Body of pancreas (tissue), 4 donors: Measurements from ENCODE around the gene NOL11. TPM values are rescaled to one million over a fixed set of nuclear protein-coding genes. Genes with fewer than 3 reads are reported as not detected.

Experiments used
- ATAC-seq: fragments of 150-250 bp; one replicate; pipeline ENCODE4 v1.9.1; 2016
- DNase-seq, 4 donors: peaks; one replicate each; pipeline ENCODE4 v3.0.0-alpha.2; 2019
- H3K27ac ChIP-seq, 4 donors: fragments of 200-600 bp; sonication (generic); 1 replicate in 3 of 4; 2 replicates in 1 of 4; pipeline versions ENCODE4 v1.5.1 to v1.6.1; 2016 to 2019; ENCODE audit warnings: mild to moderate bottlenecking in 1 of 4, mixed read lengths in 1 of 4, moderate library complexity in 1 of 4
- H3K27me3 ChIP-seq, 2 donors: fragments of 200-600 bp; sonication (generic); one replicate each; pipeline ENCODE4 v1.6.0; 2016; ENCODE audit warnings: mild to moderate bottlenecking in 1 of 2
- H3K36me3 ChIP-seq, 2 donors: fragments of 200-600 bp; sonication (generic); replicated peaks in 1 of 2; 2 replicates each; pipeline ENCODE4 v1.5.1; 2016; ENCODE audit warnings: low read depth in 2 of 2; ENCODE audit not compliant: insufficient read depth in 1 of 2
- H3K4me1 ChIP-seq: fragments of 200-600 bp; sonication (generic); one replicate; pipeline ENCODE4 v1.6.0; 2016
- H3K4me3 ChIP-seq, 2 donors: fragments of 200-600 bp; sonication (generic); 1 replicate in 1 of 2; 2 replicates in 1 of 2; pipeline ENCODE4 v1.5.1; 2016 to 2019
- H3K9me3 ChIP-seq, 3 donors: fragments of 200-600 bp; sonication (generic); 1 replicate in 2 of 3; 2 replicates in 1 of 3; pipeline ENCODE4 v1.5.1; 2016
- CTCF ChIP-seq, 7 experiments: fragments of 450-650 bp in 4 of 7; fragments of 200-600 bp in 3 of 7; sonication (generic) in 3 of 7; IDR thresholded peaks; one replicate each; pipeline ENCODE4 v1.5.1; 2016 to 2019; ENCODE audit warnings: antibody characterized with exemption in 7 of 7
- POLR2A ChIP-seq, 3 donors: fragments of 450-650 bp; IDR thresholded peaks; one replicate each; pipeline ENCODE4 v1.6.1; 2016; ENCODE audit warnings: antibody characterized with exemption in 3 of 3, mild to moderate bottlenecking in 2 of 3
- WGBS, 2 donors: methylation state at CpG; one replicate each; pipeline ENCODE4 v1.1.5; 2017; 5-methylcytosine and 5-hydroxymethylcytosine counted together
- intact Hi-C: fragments of 100-400 bp; cut with DNase I; formaldehyde crosslinking; loops from one replicate; pipeline ENCODE4 v1.15.1; 2023
- total RNA-seq, 2 donors: library from RNA; depleted of rRNA; stranded (reverse); fragments of >200 nt; gene quantifications; one replicate each; pipeline ENCODE4 v1.1.0, GENCODE V29; 2016

The NOL11 gene
- total RNA-seq, 2 donors from 2014 or later: 15.0 to 15.8 TPM

DNA sequence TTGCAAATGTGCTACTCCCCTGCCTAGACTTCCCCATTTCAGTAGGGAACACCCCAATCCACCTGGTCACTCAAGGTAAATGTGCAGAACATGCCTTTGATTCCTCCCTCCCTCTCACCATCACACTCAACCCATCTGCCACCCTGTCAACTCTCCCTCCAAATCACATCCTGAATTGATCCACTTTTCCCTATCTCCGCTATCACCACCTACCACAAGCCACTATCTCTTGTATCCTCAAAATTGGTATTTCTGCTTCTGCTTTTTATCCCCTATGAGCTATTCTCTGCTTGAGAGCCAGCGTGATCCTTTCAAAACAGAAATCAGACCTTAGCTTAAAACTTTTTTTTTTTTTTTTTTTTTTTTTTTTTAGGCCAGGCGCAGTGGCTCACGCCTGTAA is 5.4 kb upstream of the NOL11 start:
- WGBS, 2 donors: 84 to 88% methylated on average over 4 of the region's 4 CpGs
- intact Hi-C loops: no loop called here

DNA sequence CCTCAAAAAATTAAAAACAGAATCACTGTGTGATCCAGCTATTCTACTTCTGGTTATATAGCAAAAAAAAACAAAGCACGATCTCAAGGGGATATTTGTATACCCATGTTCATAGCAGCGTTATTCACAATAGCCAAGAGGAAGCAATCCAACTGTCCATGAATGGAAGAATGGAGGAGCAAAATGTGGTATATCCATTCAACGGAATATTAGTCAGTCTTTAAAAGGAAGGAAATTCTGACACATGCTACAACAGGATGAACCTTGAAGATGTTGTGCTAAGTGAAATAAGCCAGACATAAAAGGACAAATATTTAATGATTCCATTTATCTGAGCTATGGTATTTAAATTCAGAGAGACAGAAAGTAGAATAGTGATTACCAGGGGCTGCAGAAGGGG is 4.6 kb upstream of the NOL11 start:
- no peaks in the 10 kb centered on the region for H3K9me3 ChIP-seq
- intact Hi-C loops: no loop called here
- peaks cover 8% of the 10 kb centered on the region for H3K4me1 ChIP-seq
- ATAC-seq (no peak), DNase-seq (no peak)
- 92% methylated on average over 3 of the region's 3 CpGs for WGBS, 2 donors
- no peaks in the 10 kb centered on the region for H3K36me3 ChIP-seq
- H3K27me3 ChIP-seq: no peaks in the 10 kb centered on the region
- H3K27ac ChIP-seq: no peak overlapping the region
- H3K4me3 ChIP-seq: no peak overlapping the region
- TF ChIP-seq CTCF (IDR thresholded peaks at IDR 0.05) (no peak), POLR2A (IDR thresholded peaks at IDR 0.05) (no peak)

More for the DNA sequence above, 5.4 kb upstream of the NOL11 start:
- H3K9me3 ChIP-seq: no peaks in the 10 kb centered on the region
- TF ChIP-seq POLR2A (IDR thresholded peaks at IDR 0.05) (no peak), CTCF (IDR thresholded peaks at IDR 0.05) (no peak)
- no peaks in the 10 kb centered on the region for H3K27me3 ChIP-seq
- H3K36me3 ChIP-seq: no peaks in the 10 kb centered on the region
- DNase-seq: no peak
- ATAC-seq: no peak
- H3K4me1 ChIP-seq: peaks cover 8% of the 10 kb centered on the region
- no peak overlapping the region for H3K4me3 ChIP-seq
- no peak overlapping the region for H3K27ac ChIP-seq

DNA sequence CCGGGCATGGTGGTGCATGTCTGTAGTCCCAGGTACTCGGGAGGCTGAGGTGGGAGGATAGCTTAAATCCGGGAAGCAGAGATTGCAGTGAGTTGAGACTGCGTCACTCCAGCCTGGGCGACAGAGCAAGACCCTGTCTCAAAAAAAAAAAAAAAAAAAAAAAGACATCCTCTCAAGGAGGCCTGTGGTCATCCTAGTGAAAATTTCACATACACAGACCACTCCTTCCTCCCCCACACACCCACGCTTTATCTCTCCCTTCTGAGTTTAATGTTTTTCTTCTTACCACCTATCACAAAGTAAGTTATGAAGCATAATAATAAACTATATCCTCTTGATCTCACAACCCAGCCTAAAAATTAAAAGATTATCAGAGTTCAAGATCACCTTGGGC is 1.3 kb upstream of the NOL11 start:
- H3K27me3 ChIP-seq: no peaks in the 10 kb centered on the region
- ATAC-seq: no peak
- intact Hi-C loops: no loop called here
- H3K4me1 ChIP-seq: peaks cover 20% of the 10 kb centered on the region
- peaks cover 0 to 6% of the 10 kb centered on the region in 2 donors for H3K36me3 ChIP-seq
- 86 to 96% methylated on average over 5 to 6 of the region's 6 CpGs for WGBS, 2 donors
- H3K4me3 ChIP-seq: no peak overlapping the region
- TF ChIP-seq CTCF (IDR thresholded peaks at IDR 0.05) (no peak), POLR2A (IDR thresholded peaks at IDR 0.05) (no peak)
- DNase-seq: no peak
- H3K27ac ChIP-seq: peak overlapping the region in 1 of 4 donors; percentile 87
- no peaks in the 10 kb centered on the region for H3K9me3 ChIP-seq

- Histone ChIP-seq H3K4me1 (peaks cover 20% of the 10 kb centered on the region), H3K36me3 (peaks cover 0 to 11% of the 10 kb centered on the region in 2 donors), H3K9me3 (no peaks in the 10 kb centered on the region), H3K27ac (peak overlapping the region; percentile 4 to 88 (median 86)), H3K4me3 (peak overlapping the region in 1 of 2 donors; percentile 6), H3K27me3 (no peaks in the 10 kb centered on the region)
- TF ChIP-seq POLR2A (IDR thresholded peaks at IDR 0.05) (no peak), CTCF (IDR thresholded peaks at IDR 0.05) (no peak)
- peak; percentile 16 for ATAC-seq
- intact Hi-C loops: no loop called here
- DNase-seq: no peak
- WGBS, 2 donors: 1 to 2% methylated on average over 5 of the region's 5 CpGs
Observed at GRCh38 chr17:67717192-67717623, 528 bp upstream of the NOL11 start.

GRCh38 chr17:67718325-67718941 is 697 bp downstream of the NOL11 start:
- H3K9me3 ChIP-seq: no peaks in the 10 kb centered on the region
- peak overlapping the region; percentile 84 to 88 (median 86) for H3K27ac ChIP-seq
- no peaks in the 10 kb centered on the region for H3K27me3 ChIP-seq
- TF ChIP-seq CTCF (IDR thresholded peaks at IDR 0.05) (no peak), POLR2A (IDR thresholded peaks at IDR 0.05) (no peak)
- 0% methylated on average over 15 to 16 of the region's 16 CpGs for WGBS, 2 donors
- no peak for DNase-seq
- H3K4me3 ChIP-seq: peak overlapping the region; percentile 42 to 77
- ATAC-seq: no peak
- H3K36me3 ChIP-seq: peaks cover 0 to 15% of the 10 kb centered on the region in 2 donors
- intact Hi-C loops: no loop called here
- H3K4me1 ChIP-seq: peaks cover 20% of the 10 kb centered on the region
